OCI-LY7 (cell line): ENCODE results near the gene CFAP74. TPM values are rescaled to one million over a fixed set of nuclear protein-coding genes. Genes with fewer than 3 reads are reported as not detected.
A peak's percentile ranks its signal among the peaks of the same experiment; 100 is the strongest.

Source experiments
- BruUV-seq: library from RNA; stranded (reverse); fragments of 400-500 nt; replicated peaks from 2 replicates; lab custom pipeline; 2021; lab: Mats Ljungman, UMichigan
- CTCF ChIA-PET: fragments of 300-600 bp; sonication (Branson Sonifier 250); formaldehyde crosslinking; loops from one replicate; lab custom pipeline; 2022; ENCODE audit warnings: antibody characterized with exemption; ENCODE audit not compliant: unreplicated experiment; lab: Charles Lee
- POLR2A ChIA-PET: fragments of 300-600 bp; sonication (Branson Sonifier 250); formaldehyde crosslinking; loops from one replicate; lab custom pipeline; 2022; ENCODE audit warnings: antibody characterized with exemption; lab: Charles Lee
- DNase-seq: peaks from one replicate; pipeline ENCODE4 v3.0.0-alpha.2; 2015; ENCODE audit warnings: low spot score
- H2AFZ ChIP-seq: fragments of 200-600 bp; sonication (generic), shearing (Covaris generic); 2 replicates; pipeline ENCODE4 v1.6.1; 2014; ENCODE audit warnings: mild to moderate bottlenecking, antibody characterized with exemption, low read length, moderate library complexity
- H3K27ac ChIP-seq: fragments of 200-600 bp; sonication (generic); 2 replicates; pipeline ENCODE4 v1.5.1; 2014; ENCODE audit warnings: mixed run types, low read depth, mild to moderate bottlenecking, moderate library complexity, low read length, inconsistent platforms; ENCODE audit not compliant: poor library complexity, severe bottlenecking
- H3K36me3 ChIP-seq: fragments of 200-600 bp; sonication (generic); 2 replicates; pipeline ENCODE4 v1.6.1; 2014; ENCODE audit warnings: mild to moderate bottlenecking, antibody characterized with exemption, low read length, moderate library complexity, mixed read lengths; ENCODE audit not compliant: insufficient read depth
- H3K4me1 ChIP-seq: fragments of 200-600 bp; sonication (generic); 2 replicates; pipeline ENCODE4 v1.5.1; 2014; ENCODE audit warnings: mild to moderate bottlenecking, low read length; ENCODE audit not compliant: insufficient read depth, poor library complexity, severe bottlenecking
- H3K4me2 ChIP-seq: fragments of 200-600 bp; sonication (generic); 2 replicates; pipeline ENCODE4 v1.6.1; 2014; ENCODE audit warnings: mild to moderate bottlenecking, low read length
- H3K4me3 ChIP-seq: fragments of 200-600 bp; sonication (generic); 2 replicates; pipeline ENCODE4 v1.5.1; 2014; ENCODE audit warnings: mild to moderate bottlenecking, low read depth, low read length; ENCODE audit not compliant: poor library complexity, severe bottlenecking
- H3K79me2 ChIP-seq: fragments of 200-600 bp; sonication (generic); 2 replicates; pipeline ENCODE4 v1.6.1; 2016; ENCODE audit warnings: low read depth, mild to moderate bottlenecking, low read length, moderate library complexity, mixed read lengths; ENCODE audit not compliant: insufficient read depth
- H3K9me2 ChIP-seq: fragments of 200-600 bp; sonication (generic); 2 replicates; pipeline ENCODE4 v1.6.1; 2016; ENCODE audit warnings: mild to moderate bottlenecking, low read length, mixed read lengths; ENCODE audit not compliant: insufficient read depth
- H3K9me3 ChIP-seq: fragments of 200-600 bp; sonication (generic); 2 replicates; pipeline ENCODE4 v1.6.1; 2014; ENCODE audit warnings: mild to moderate bottlenecking, mixed run types, low read length, mixed read lengths
- H4K20me1 ChIP-seq: fragments of 200-600 bp; sonication (generic); 2 replicates; pipeline ENCODE4 v1.6.1; 2014; ENCODE audit warnings: mild to moderate bottlenecking, antibody characterized with exemption, low read length, moderate library complexity, mixed read lengths; ENCODE audit not compliant: insufficient read depth
- CTCF ChIP-seq: fragments of 200-600 bp; sonication (generic); conservative IDR thresholded peaks from 2 replicates; pipeline ENCODE4 v1.5.1; 2014; ENCODE audit warnings: mild to moderate bottlenecking, antibody characterized with exemption, low read length, moderate library complexity, mixed read lengths
- EZH2phosphoT487 ChIP-seq: fragments of 200-600 bp; sonication (generic); IDR thresholded peaks from 2 replicates; pipeline ENCODE4 v1.6.1; 2018; ENCODE audit warnings: low read depth, borderline replicate concordance, mild to moderate bottlenecking, mixed run types, antibody characterized with exemption, low read length, moderate library complexity, mixed read lengths
- intact Hi-C: fragments of 100-400 bp; cut with micrococcal nuclease; formaldehyde crosslinking; loops from one replicate; pipeline ENCODE4 v1.10.0; 2022; ENCODE audit not compliant: unreplicated experiment
- total RNA-seq, 2 experiments: library from RNA; depleted of rRNA in 1 of 2; stranded (reverse); fragments of >200 nt in 1 of 2; shearing (Covaris generic) in 1 of 2; gene quantifications; 2 replicates each; pipeline ENCODE4 v1.2.3, GENCODE V29; 2014 to 2022

Gene CFAP74
- total RNA-seq, 2 experiments from 2014 or later = not detected

- POLR2A ChIA-PET = no interaction called here
- CTCF ChIA-PET = no interaction called here
- H3K79me2 ChIP-seq = no peaks in the 10 kb centered on the region
- no peaks in the 10 kb centered on the region for H3K36me3 ChIP-seq
- H3K9me2 ChIP-seq = no peaks in the 10 kb centered on the region
- TF ChIP-seq CTCF (no peak), EZH2phosphoT487 (no peak)
- peak overlapping the region; percentile 75 for H2AFZ ChIP-seq
- peak overlapping the region; percentile 73 for H3K4me3 ChIP-seq
- intact Hi-C loops = no loop called here
- H4K20me1 ChIP-seq = no peaks in the 10 kb centered on the region; the same call in 1 of the 2 replicates
- H3K4me2 ChIP-seq = peak overlapping the region; percentile 67
- H3K4me1 ChIP-seq = peaks cover 7% of the 10 kb centered on the region
- no TSS peak for BruUV-seq
- no peaks in the 10 kb centered on the region for H3K9me3 ChIP-seq
- H3K27ac ChIP-seq = no peak overlapping the region
- DNase-seq = no peak
Observed at GRCh38 chr1:2050793-2051682, 47.5 kb upstream of the CFAP74 start.

GRCh38 chr1:2050461-2050792 lies 46.8 kb upstream of the CFAP74 start:
- intact Hi-C loops = no loop called here
- Histone ChIP-seq H3K4me3 (peak overlapping the region; percentile 73), H3K4me2 (peak overlapping the region; percentile 67), H4K20me1 (no peaks in the 10 kb centered on the region; the same call in 1 of the 2 replicates), H3K79me2 (no peaks in the 10 kb centered on the region), H3K27ac (no peak overlapping the region), H3K9me2 (no peaks in the 10 kb centered on the region), H2AFZ (peak overlapping the region; percentile 75), H3K4me1 (peaks cover 7% of the 10 kb centered on the region), H3K36me3 (no peaks in the 10 kb centered on the region), H3K9me3 (no peaks in the 10 kb centered on the region)
- CTCF ChIA-PET = no interaction called here
- no peak for TF ChIP-seq EZH2phosphoT487
- TF ChIP-seq CTCF = no peak
- POLR2A ChIA-PET = no interaction called here
- BruUV-seq = no TSS peak
- DNase-seq = no peak
